HepG2 (cell line): Measurements from ENCODE around the gene GPS2. TPM values are rescaled to one million over a fixed set of nuclear protein-coding genes. Genes with fewer than 3 reads are reported as not detected.
A peak's percentile ranks its signal among the peaks of the same experiment; 100 is the strongest.

Source experiments
- ATAC-seq: fragments of 200-7000 bp; cut with Tn5 transposase; 3 replicates; pipeline ENCODE4 v1.9.1; 2020; ENCODE audit warnings: mild to moderate bottlenecking, moderate library complexity
- BruUV-seq: library from RNA; stranded (reverse); fragments of 400-500 nt; replicated peaks from 2 replicates; lab custom pipeline; 2021; lab: Mats Ljungman, UMichigan
- CTCF ChIA-PET: fragments of 300-600 bp; formaldehyde crosslinking; extraction: SDS; loops from one replicate; lab custom pipeline; 2021; ENCODE audit warnings: low total read pairs, inconsistent platforms, low intra/inter-chr PET ratio; lab: Yijun Ruan, JAX
- POLR2A ChIA-PET: fragments of 350-600 bp; sonication (Branson Sonifier 250); formaldehyde crosslinking; loops from one replicate; lab custom pipeline; 2020; ENCODE audit warnings: antibody characterized with exemption, inconsistent platforms; lab: Yijun Ruan, JAX
- DNase-seq: peaks from one replicate; pipeline ENCODE4 v3.0.0-alpha.2; 2015; ENCODE audit warnings: low spot score
- FAIRE-seq: peaks from 3 replicates; lab custom pipeline; 2011; peaks lifted over from hg19 to GRCh38; lab: Jason Lieb, UNC
- H2AFZ ChIP-seq: one replicate; pipeline ENCODE4 v1.6.1; 2011; ENCODE audit warnings: low read length, inconsistent platforms
- H3K27ac ChIP-seq: fragments of 300-600 bp; 3 replicates; pipeline ENCODE4 v1.8.0; 2011; ENCODE audit warnings: mixed run types, mild to moderate bottlenecking, mixed read lengths, low read length, inconsistent platforms; ENCODE audit not compliant: insufficient read depth; ENCODE audit errors: extremely low read length
- H3K27me3 ChIP-seq, 2 experiments: fragments of 200-600 bp in 1 of 2; 2 replicates in 1 of 2; 3 replicates in 1 of 2; pipeline versions ENCODE4 v1.6.0 to v1.8.0; 2011; ENCODE audit warnings: low read length in 2 of 2, mild to moderate bottlenecking in 2 of 2, moderate library complexity in 2 of 2, inconsistent platforms in 1 of 2; ENCODE audit not compliant: insufficient read depth in 2 of 2, control insufficient read depth in 1 of 2
- H3K36me3 ChIP-seq, 2 experiments: fragments of 200-600 bp in 1 of 2; replicated peaks in 1 of 2; 2 replicates in 1 of 2; 3 replicates in 1 of 2; pipeline versions ENCODE4 v1.5.1 to v1.8.0; 2011; ENCODE audit warnings: low read length in 2 of 2, inconsistent platforms in 1 of 2; ENCODE audit not compliant: insufficient read depth in 2 of 2, control insufficient read depth in 1 of 2
- H3K4me1 ChIP-seq: 2 replicates; pipeline ENCODE4 v1.5.1; 2012; ENCODE audit warnings: low read length, inconsistent platforms; ENCODE audit not compliant: insufficient read depth
- H3K4me2 ChIP-seq: 2 replicates; pipeline ENCODE4 v1.6.0; 2011; ENCODE audit warnings: low read depth, low read length, inconsistent platforms
- H3K4me3 ChIP-seq, 3 experiments: fragments of 200-600 bp in 1 of 3; sonication (generic), shearing (Covaris generic) in 1 of 3; replicated peaks in 1 of 3; 2 replicates each; pipeline ENCODE4 v1.5.1; 2011 to 2016; ENCODE audit warnings: low read length in 3 of 3, inconsistent platforms in 2 of 3, low read depth in 2 of 3, mild to moderate bottlenecking in 2 of 3, control low read depth in 1 of 3, mixed read lengths in 1 of 3; ENCODE audit not compliant: insufficient read depth in 1 of 3
- H3K79me2 ChIP-seq: one replicate; pipeline ENCODE4 v1.6.1; 2011; ENCODE audit warnings: low read length, inconsistent platforms; ENCODE audit not compliant: insufficient read depth
- H3K9ac ChIP-seq: 2 replicates; pipeline ENCODE4 v1.6.0; 2011; ENCODE audit warnings: mild to moderate bottlenecking, low read depth, low read length, inconsistent platforms; ENCODE audit not compliant: insufficient read depth
- H3K9me3 ChIP-seq: 2 replicates; pipeline ENCODE4 v1.5.1; 2012; ENCODE audit warnings: mild to moderate bottlenecking, low read length
- H4K20me1 ChIP-seq: 2 replicates; pipeline ENCODE4 v1.6.0; 2011; ENCODE audit warnings: inconsistent platforms, mild to moderate bottlenecking, low read length, moderate library complexity; ENCODE audit not compliant: insufficient read depth
- CREB1 ChIP-seq, 2 experiments: fragments of 450-650 bp in 1 of 2; IDR thresholded peaks; 2 replicates each; pipeline ENCODE4 v1.6.1; 2016 to 2017; ENCODE audit warnings: control low read depth in 1 of 2, mild to moderate bottlenecking in 1 of 2, missing compliant biosample characterization in 1 of 2, missing genetic modification characterization in 1 of 2
- RBFOX2 ChIP-seq: fragments of 200-400 bp; formaldehyde crosslinking; IDR thresholded peaks from 2 replicates; pipeline ENCODE4 v1.6.1; 2017; ENCODE audit warnings: low read depth, mild to moderate bottlenecking, low read length
- RBM22 ChIP-seq: fragments of 200-400 bp; formaldehyde crosslinking; optimal IDR thresholded peaks from 2 replicates; pipeline ENCODE3; 2017; ENCODE audit warnings: mild to moderate bottlenecking, low read length, moderate library complexity
- SP1 ChIP-seq, 2 experiments: fragments of 450-650 bp in 1 of 2; sonication (generic) in 1 of 2; formaldehyde crosslinking in 1 of 2; IDR thresholded peaks; 2 replicates each; pipeline versions ENCODE4 v1.4.0 to v1.6.1; 2016 to 2020; ENCODE audit warnings: missing genetic modification reagents in 1 of 2
- SRY ChIP-seq: sonication (generic); formaldehyde crosslinking; IDR thresholded peaks from 2 replicates; pipeline ENCODE4 v1.8.0; 2022; ENCODE audit warnings: mild to moderate bottlenecking, missing genetic modification reagents
- TGIF2 ChIP-seq: IDR thresholded peaks from 2 replicates; pipeline ENCODE4 v1.6.1; 2016; ENCODE audit warnings: control low read depth, missing compliant biosample characterization
- ZNF749 ChIP-seq: sonication (generic); formaldehyde crosslinking; IDR thresholded peaks from 2 replicates; pipeline ENCODE4 v1.8.0; 2022; ENCODE audit warnings: mild to moderate bottlenecking, missing genetic modification reagents, moderate library complexity, borderline replicate concordance
- WGBS: methylation state at CpG from one replicate; pipeline ENCODE4 v1.1.6; 2017; ENCODE audit warnings: low lambda C conversion rate; 5-methylcytosine and 5-hydroxymethylcytosine counted together
- in situ Hi-C: cut with HindIII; loops from 2 replicates; pipeline ENCODE4 v1.10.0; 2017; ENCODE audit warnings: low pct_unique_long_range_greater_than_20kb; ENCODE audit not compliant: extremely low pct_ligation_motif_present
- intact Hi-C: fragments of 100-400 bp; cut with micrococcal nuclease; formaldehyde crosslinking; loops from one replicate; pipeline ENCODE4 v1.10.0; 2022; ENCODE audit not compliant: unreplicated experiment
- polyA plus RNA-seq, 8 experiments: library from polyadenylated mRNA; depleted of rRNA in 3 of 8; stranded (reverse) in 7 of 8; unstranded in 1 of 8; fragments of >200 nt; fragmentation: Illumina TruSeq in 4 of 8; extraction: Trizol in 4 of 8; gene quantifications; 2 replicates each; pipeline versions ENCODE4 v1.2.1 to v1.2.3, GENCODE V29; 2011 to 2016; ENCODE audit warnings: low read depth in 4 of 8, missing spikeins in 1 of 8, mixed read lengths in 1 of 8; ENCODE audit not compliant: insufficient read depth in 1 of 8
- total RNA-seq, 5 experiments: library from RNA; depleted of rRNA; stranded (reverse); fragments of >200 nt; fragmentation: Illumina TruSeq; extraction: Trizol; gene quantifications; 2 replicates each; pipeline ENCODE4 v1.2.3, GENCODE V29; 2016; ENCODE audit warnings: low read depth in 1 of 5
- TF ChIP-seq, protein P1 (sequence below): sonication (generic); formaldehyde crosslinking; IDR thresholded peaks from 2 replicates; pipeline ENCODE4 v1.5.0; 2020; ENCODE audit warnings: mild to moderate bottlenecking, missing genetic modification reagents

Gene GPS2
- total and polyA plus RNA-seq, 2 of the 13 experiments (the other 11 are each of a cell fraction or from before 2014, with no cell fraction given): 58.0 to 59.4 TPM

- peak overlapping the region; percentile 82 to 89 (median 82); a peak in 5 of 6 replicates for H3K4me3 ChIP-seq
- H3K9me3 ChIP-seq: no peaks in the 10 kb centered on the region
- H3K4me2 ChIP-seq: peak overlapping the region; percentile 69
- peaks cover 43% of the 10 kb centered on the region for H4K20me1 ChIP-seq
- no peaks in the 10 kb centered on the region for H3K27me3 ChIP-seq
- H3K4me1 ChIP-seq: peaks cover 49% of the 10 kb centered on the region
- CTCF ChIA-PET: interaction anchor here (0.7 kb wide), 1 partner anchor 33 kb away, joined by 3 read pairs; the partner anchor contains the start of gene SLC2A4
- H2AFZ ChIP-seq: no peak overlapping the region
- peaks cover 36% of the 10 kb centered on the region for H3K79me2 ChIP-seq
- peak overlapping the region; percentile 75 for H3K9ac ChIP-seq
- peak overlapping the region; percentile 60 for H3K27ac ChIP-seq
- 34% methylated on average over 7 of the region's 9 CpGs for WGBS
- no peak for DNase-seq
- peak; percentile 47 for FAIRE-seq
- intact Hi-C loops: no loop called here
- no peak for TF ChIP-seq SP1 (IDR thresholded peaks at IDR 0.05)
- TF ChIP-seq SP1 (CRISPR knock-in tag; IDR thresholded peaks at IDR 0.05): no peak
- TF ChIP-seq SRY (CRISPR knock-in tag): 0 out of 2 replicates have a peak, but pooled peaks have one; percentile 13
- TF ChIP-seq RBM22: peak; percentile 47
- 0 out of 2 replicates have a peak, but pooled peaks have one; percentile 38 for TF ChIP-seq TGIF2 (CRISPR knock-in tag)
- TF ChIP-seq ZNF749 (CRISPR knock-in tag): no peak
- peak; percentile 54 for TF ChIP-seq RBFOX2
- TF ChIP-seq, protein P1, sequence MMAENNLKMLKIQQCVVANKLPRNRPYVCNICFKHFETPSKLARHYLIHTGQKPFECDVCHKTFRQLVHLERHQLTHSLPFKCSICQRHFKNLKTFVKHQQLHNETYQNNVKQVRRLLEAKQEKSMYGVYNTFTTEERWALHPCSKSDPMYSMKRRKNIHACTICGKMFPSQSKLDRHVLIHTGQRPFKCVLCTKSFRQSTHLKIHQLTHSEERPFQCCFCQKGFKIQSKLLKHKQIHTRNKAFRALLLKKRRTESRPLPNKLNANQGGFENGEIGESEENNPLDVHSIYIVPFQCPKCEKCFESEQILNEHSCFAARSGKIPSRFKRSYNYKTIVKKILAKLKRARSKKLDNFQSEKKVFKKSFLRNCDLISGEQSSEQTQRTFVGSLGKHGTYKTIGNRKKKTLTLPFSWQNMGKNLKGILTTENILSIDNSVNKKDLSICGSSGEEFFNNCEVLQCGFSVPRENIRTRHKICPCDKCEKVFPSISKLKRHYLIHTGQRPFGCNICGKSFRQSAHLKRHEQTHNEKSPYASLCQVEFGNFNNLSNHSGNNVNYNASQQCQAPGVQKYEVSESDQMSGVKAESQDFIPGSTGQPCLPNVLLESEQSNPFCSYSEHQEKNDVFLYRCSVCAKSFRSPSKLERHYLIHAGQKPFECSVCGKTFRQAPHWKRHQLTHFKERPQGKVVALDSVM (CRISPR knock-in tag): 0 out of 2 replicates have a peak, but pooled peaks have one; percentile 15
- no peak for TF ChIP-seq CREB1 (IDR thresholded peaks at IDR 0.05)
- peak; percentile 17; the same call in 1 of the 2 replicates for TF ChIP-seq CREB1 (CRISPR knock-in tag; IDR thresholded peaks at IDR 0.05)
- in situ Hi-C loops: no loop called here
- POLR2A ChIA-PET: interaction anchor here (0.7 to 5.8 kb wide), 13 partner anchors 15 to 268 kb away, joined by 3 to 47 read pairs (median 4); partner anchors contain the start of genes ACADVL, ACAP1, DLG4 and GABARAP
- TSS peak; percentile 79 for BruUV-seq
- ATAC-seq: peak; percentile 16
- peaks cover 24 to 60% of the 10 kb centered on the region in 2 experiments for H3K36me3 ChIP-seq
These were observed 1.1 kb downstream of the GPS2 start for GRCh38 chr17:7313890-7314718.
